Measurements from ENCODE around the gene TNFAIP8.

The TNFAIP8 gene

GRCh38 chr5:119367502-119368237 lies 11.9 kb downstream of the TNFAIP8 start:
- DNase-seq (ENCODE audit: low read depth in 2 of 3, low spot score in 2 of 3) = no peak

GRCh38 chr5:119368238-119368630 lies 12.4 kb downstream of the TNFAIP8 start:
- DNase-seq (ENCODE audit: low read depth in 2 of 3, low spot score in 2 of 3) = no peak

- no peak for DNase-seq (ENCODE audit: low read depth in 2 of 3, low spot score in 2 of 3)
These were observed 14.7 kb downstream of the TNFAIP8 start for GRCh38 chr5:119370486-119370885.

- no peak for DNase-seq (ENCODE audit: low read depth in 2 of 3, low spot score in 2 of 3)
These were observed 15.3 kb downstream of the TNFAIP8 start for GRCh38 chr5:119371146-119371545.

- no peak for DNase-seq (ENCODE audit: low read depth in 2 of 3, low spot score in 2 of 3)
These were observed 17.6 kb downstream of the TNFAIP8 start for GRCh38 chr5:119373449-119373858.

GRCh38 chr5:119374901-119375300 lies 19.1 kb downstream of the TNFAIP8 start:
- no peak for DNase-seq (ENCODE audit: low read depth in 2 of 3, low spot score in 2 of 3)

- DNase-seq (ENCODE audit: low read depth in 2 of 3, low spot score in 2 of 3) = no peak
These were observed 21.2 kb downstream of the TNFAIP8 start for GRCh38 chr5:119377066-119377465.

GRCh38 chr5:119378075-119378700 lies 22.4 kb downstream of the TNFAIP8 start:
- no peak for DNase-seq (ENCODE audit: low read depth in 2 of 3, low spot score in 2 of 3)

GRCh38 chr5:119379096-119379495 lies 23.3 kb downstream of the TNFAIP8 start:
- DNase-seq (ENCODE audit: low read depth in 2 of 3, low spot score in 2 of 3) = no peak

GRCh38 chr5:119379942-119380547 lies 24.2 kb downstream of the TNFAIP8 start:
- DNase-seq (ENCODE audit: low read depth in 2 of 3, low spot score in 2 of 3) = no peak

GRCh38 chr5:119382169-119382568 lies 26.4 kb downstream of the TNFAIP8 start:
- DNase-seq (ENCODE audit: low read depth in 2 of 3, low spot score in 2 of 3) = no peak

GRCh38 chr5:119383008-119383407 lies 27.2 kb downstream of the TNFAIP8 start:
- no peak for DNase-seq (ENCODE audit: low read depth in 2 of 3, low spot score in 2 of 3)

- DNase-seq (ENCODE audit: low read depth in 2 of 3, low spot score in 2 of 3) = no peak
These were observed 29.3 kb downstream of the TNFAIP8 start for GRCh38 chr5:119385136-119385535.

- no peak for DNase-seq (ENCODE audit: low read depth in 2 of 3, low spot score in 2 of 3)
These were observed 29.8 kb downstream of the TNFAIP8 start for GRCh38 chr5:119385536-119386128.

GRCh38 chr5:119386596-119387344 lies 31.0 kb downstream of the TNFAIP8 start:
- DNase-seq (ENCODE audit: low read depth in 2 of 3, low spot score in 2 of 3) = no peak

GRCh38 chr5:119387945-119388618 lies 32.3 kb downstream of the TNFAIP8 start:
- DNase-seq (ENCODE audit: low read depth in 2 of 3, low spot score in 2 of 3) = no peak

- DNase-seq (ENCODE audit: low read depth in 2 of 3, low spot score in 2 of 3) = no peak
These were observed 32.9 kb downstream of the TNFAIP8 start for GRCh38 chr5:119388619-119389190.

GRCh38 chr5:119389288-119390030 lies 33.6 kb downstream of the TNFAIP8 start:
- no peak for DNase-seq (ENCODE audit: low read depth in 2 of 3, low spot score in 2 of 3)

- no peak for DNase-seq (ENCODE audit: low read depth in 2 of 3, low spot score in 2 of 3)
These were observed 34.6 kb downstream of the TNFAIP8 start for GRCh38 chr5:119390404-119390803.

All from activated CD8-positive, alpha-beta memory T cell treated with anti-CD3 and anti-CD28 coated beads for 48 hours (primary cell).